Hematopoietic multipotent progenitor cell treated with erythropoietin and hydrocortisone succinate and interleukin-3 and kit ligand, for 17 days (in vitro differentiated cells): ENCODE results near the gene SLC43A2.
"Not testable (repeated sequence)": the region's sequence is repeated elsewhere in the genome, so short reads cannot be mapped to it uniquely, and the experiment has no call there.

Experiments used
- DNase-seq: peaks from one replicate; pipeline ENCODE4 v3.0.0-alpha.2; 2015; ENCODE audit warnings: low spot score

SLC43A2 gene

DNA sequence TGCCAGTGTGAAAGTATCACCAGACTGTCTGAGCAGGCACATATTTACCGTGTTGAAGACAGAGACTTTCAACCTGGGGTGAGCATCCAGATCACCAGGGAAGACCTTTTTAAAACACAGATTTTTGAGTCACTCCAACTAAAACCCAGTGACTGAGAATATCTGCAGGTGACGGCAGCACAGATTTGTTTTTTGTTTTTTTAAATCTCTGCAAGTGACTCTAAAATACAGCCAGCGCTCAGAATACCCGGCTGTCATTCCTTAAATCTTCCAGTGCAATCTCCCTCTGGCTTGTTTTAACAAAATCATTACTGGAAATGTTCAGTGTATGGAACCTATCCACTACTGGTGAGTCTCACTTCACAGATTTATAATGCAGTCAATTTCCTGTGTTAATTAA is 92.9 kb downstream of the SLC43A2 start:
- no peak for DNase-seq

DNA sequence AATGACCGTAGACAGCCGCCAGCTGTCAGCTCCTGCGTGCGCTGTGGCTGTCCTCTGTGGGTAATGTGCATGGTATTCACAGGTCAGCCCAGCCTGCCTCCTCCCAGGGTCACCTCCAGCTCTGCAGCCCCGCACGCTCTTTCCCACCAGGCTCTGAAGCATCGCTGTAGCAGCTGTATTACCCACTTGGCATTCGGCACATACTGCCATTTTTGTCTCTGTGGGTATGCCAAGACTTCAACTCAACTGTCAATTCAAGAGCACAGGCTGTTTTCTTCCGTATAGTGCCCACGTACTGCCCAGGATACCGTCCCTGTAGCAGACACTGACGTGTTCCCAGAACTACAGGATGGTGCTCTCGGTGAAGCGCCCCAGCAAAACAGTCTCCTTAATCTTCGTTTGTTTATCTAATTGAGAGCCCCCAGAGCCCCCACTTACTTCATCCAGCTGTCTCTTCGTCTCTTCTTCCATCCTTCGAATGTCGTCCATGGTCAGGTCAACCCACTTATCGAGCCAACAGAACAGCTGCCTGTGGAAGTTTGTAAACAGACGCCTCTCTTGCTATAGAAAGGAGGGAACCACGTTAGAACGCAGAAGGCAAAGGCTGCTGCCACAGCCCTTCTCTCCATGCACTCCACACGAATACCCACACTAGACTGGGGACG is 94.8 kb downstream of the SLC43A2 start:
- no peak for DNase-seq

DNA sequence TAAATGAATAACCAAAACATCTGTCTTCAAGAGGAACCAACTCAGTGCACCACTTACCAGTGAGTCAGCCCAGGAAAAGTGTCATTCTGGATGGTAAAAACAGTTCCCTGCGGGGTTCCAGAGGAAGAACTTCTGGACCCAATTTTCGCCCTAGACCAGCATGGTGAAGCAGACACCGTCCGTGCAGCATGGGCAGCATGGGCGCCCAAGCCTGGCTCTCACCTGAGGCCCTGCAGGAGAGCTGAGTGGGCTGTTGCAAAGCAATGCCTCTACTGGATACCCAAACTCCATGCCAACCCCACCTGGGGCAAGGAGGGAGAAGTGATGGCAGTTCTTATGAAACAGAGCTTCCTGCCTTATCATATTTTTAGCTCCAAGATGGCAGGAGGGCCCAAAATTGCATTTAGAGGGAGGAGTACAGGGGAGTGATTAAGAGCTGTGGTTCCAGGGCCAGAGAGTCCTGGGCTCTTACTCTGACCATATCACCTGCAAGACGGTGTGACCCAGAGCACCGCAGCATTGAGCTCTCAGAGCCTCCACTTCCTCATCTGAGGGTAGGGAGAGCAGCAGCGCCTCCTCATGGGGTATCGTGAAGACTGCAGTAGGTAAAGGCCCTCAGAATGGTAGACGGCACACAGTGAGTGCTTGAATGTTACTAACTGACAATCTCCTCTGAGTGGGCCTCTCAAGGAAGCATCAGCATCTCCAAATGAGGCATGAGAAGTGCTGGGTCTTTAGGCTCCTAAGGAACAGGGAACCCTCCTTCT is 95.6 kb downstream of the SLC43A2 start:
- DNase-seq = peak; percentile 51

DNA sequence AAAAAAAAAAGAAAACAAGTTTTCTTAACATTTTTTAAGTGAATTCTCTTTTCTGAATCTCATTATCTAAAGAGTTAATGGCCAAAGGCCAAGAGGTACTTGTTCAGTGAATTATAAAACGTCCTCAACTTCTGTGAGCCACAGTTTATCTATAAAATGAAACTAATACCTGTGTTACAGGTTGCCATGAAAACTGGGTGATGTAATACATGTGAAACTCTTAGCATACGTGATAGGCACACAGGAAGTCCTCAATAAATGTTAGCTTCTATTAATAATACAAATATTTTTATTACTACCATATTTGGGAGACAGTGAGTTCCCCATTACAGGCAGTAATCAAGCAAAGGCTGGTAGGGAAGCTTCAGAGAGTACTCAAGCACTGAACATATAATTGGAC is 98.8 kb downstream of the SLC43A2 start:
- no peak for DNase-seq

DNA sequence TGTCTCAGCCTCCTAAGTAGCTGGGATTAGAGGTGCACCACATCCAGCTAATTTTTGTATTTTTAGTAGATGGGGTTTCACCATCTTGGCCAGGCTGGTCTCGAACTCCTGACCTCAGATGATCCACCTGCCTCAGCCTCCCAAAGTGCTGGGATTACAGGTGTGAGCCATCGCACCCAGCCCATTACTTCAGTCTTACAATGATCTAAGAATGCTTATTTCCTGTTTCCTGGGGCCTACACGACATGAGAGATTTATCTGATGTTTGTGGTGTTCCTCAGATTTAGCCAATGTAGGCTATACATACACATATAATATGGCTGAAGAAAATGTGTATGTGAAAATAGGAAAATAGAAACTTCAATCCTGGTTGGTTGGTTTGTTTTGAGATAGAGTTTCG is 101.8 kb downstream of the SLC43A2 start:
- not testable (repeated sequence) for DNase-seq

DNA sequence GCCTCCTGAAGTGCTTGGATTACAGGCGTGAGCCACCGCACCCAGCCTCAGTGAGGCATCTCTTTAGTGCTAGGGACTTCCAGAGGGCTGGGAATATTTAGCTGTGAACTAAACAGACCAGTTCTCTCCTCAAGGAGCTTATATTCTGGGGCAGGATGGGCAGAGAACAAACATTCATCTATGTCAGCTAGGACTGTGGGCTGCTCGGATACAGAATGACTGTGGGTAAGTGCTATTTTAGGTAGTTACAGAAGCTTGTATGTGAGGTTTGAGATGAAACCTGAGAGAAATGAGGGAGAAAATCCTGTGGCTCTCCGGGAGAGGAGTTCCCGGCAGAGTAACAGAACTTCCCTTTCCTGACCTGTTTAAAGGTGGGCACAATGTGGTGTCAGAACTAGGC is 106.0 kb downstream of the SLC43A2 start:
- no peak for DNase-seq

DNA sequence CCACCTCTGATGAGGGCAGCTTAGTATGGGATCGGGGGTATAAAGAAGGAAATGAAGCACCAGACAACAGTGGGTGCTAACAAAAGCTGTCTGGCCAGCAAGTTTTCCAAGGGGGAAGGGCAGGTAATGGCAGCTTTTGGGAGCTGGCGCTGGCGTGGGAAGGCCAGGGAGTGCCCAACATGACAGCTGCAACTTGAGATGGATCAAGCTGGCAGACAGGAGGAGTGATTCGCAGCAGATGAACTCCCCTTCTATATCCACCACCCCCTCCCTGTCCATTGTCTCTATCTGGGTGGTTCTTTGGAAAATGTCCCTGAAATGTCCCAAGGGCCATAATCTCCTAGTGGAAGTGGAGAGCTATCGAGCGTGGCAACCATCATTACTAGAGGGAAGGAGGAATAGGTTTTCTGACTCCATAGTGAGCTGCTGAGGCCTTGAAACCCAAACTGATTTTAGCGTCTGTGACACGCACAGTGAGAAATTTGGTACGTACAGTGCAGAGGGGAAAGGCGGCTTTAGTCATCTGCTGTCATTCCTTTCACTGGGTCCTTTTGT is 107.5 kb downstream of the SLC43A2 start:
- DNase-seq = no peak

DNA sequence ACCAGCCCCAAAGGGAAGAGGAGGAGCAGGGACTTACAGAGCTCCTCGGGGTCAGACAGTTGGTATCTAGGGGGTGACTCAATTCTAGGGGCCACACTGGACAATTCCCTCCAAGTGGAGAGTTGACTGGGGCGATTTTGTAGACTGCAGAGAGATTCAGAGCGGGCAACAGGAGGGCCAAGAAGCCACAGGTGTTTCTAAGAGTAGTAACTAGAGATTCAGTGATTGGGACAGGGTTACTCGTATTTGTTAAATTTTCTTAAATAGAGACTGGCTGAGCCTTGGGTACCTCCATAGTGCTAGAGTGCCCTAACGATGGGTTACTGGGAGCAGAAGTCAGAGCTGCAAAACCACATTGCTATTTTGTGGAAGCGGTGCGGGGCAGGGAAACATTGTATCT is 109.0 kb downstream of the SLC43A2 start:
- DNase-seq = no peak
